Testis (tissue), 3 donors: ENCODE data around the gene HSPH1. TPM values are rescaled to one million over a fixed set of nuclear protein-coding genes. Genes with fewer than 3 reads are reported as not detected.
A peak's percentile ranks its signal among the peaks of the same experiment; 100 is the strongest.

Experiments
- DNase-seq: peaks from one replicate; pipeline ENCODE4 v3.0.0-alpha.2; 2019
- H3K27ac ChIP-seq, 2 donors: fragments of 200-600 bp; sonication (generic); one replicate each; pipeline ENCODE4 v1.5.1; 2019
- H3K27me3 ChIP-seq: fragments of 200-600 bp; sonication (generic); one replicate; pipeline ENCODE4 v1.5.1; 2019
- H3K36me3 ChIP-seq: fragments of 200-600 bp; sonication (generic); one replicate; pipeline ENCODE4 v1.5.1; 2017; ENCODE audit warnings: low read depth; ENCODE audit errors: missing control alignments
- H3K4me1 ChIP-seq: fragments of 200-600 bp; sonication (generic); one replicate; pipeline ENCODE4 v1.5.1; 2019
- H3K4me3 ChIP-seq, 2 donors: fragments of 200-600 bp; sonication (generic); one replicate each; pipeline ENCODE4 v1.5.1; 2017 to 2019
- H3K9me3 ChIP-seq: fragments of 200-600 bp; sonication (generic); one replicate; pipeline ENCODE4 v1.5.1; 2017
- POLR2A ChIP-seq: fragments of 450-650 bp; IDR thresholded peaks from one replicate; pipeline ENCODE4 v1.6.1; 2017; ENCODE audit warnings: antibody characterized with exemption, mild to moderate bottlenecking, moderate library complexity
- WGBS, 2 donors: methylation state at CpG; one replicate each; pipeline ENCODE4 v1.1.5; 2018; 5-methylcytosine and 5-hydroxymethylcytosine counted together
- intact Hi-C: fragments of 100-400 bp; cut with DNase I; formaldehyde crosslinking; loops from one replicate; pipeline ENCODE4 v1.15.1; 2023; ENCODE audit warnings: low total_unique reads
- polyA plus RNA-seq: library from polyadenylated mRNA; stranded (reverse); fragments of 350-450 nt; fragmentation: Illumina TruSeq; extraction: RNeasy Lipid Tissue Mini Kit (QIAGEN cat#74804); gene quantifications from one replicate; pipeline ENCODE4 v1.2.3, GENCODE V29; 2014; ENCODE audit warnings: low read depth, low replicate concordance; ENCODE audit not compliant: insufficient read depth
- total RNA-seq, 2 donors: library from RNA; depleted of rRNA; stranded (reverse); fragments of >200 nt; gene quantifications; one replicate each; pipeline ENCODE4 v1.2.3, GENCODE V29; 2016
- TF ChIP-seq, protein P1 (sequence below), 3 experiments: fragments of 450-650 bp in 2 of 3; fragments of 200-600 bp in 1 of 3; sonication (generic) in 1 of 3; IDR thresholded peaks; one replicate each; pipeline ENCODE4 v1.5.1; 2016 to 2019; ENCODE audit warnings: antibody characterized with exemption in 3 of 3, mild to moderate bottlenecking in 2 of 3, moderate library complexity in 1 of 3

Gene HSPH1
- total and polyA plus RNA-seq, 3 donors from 2014 or later: 103 to 116 (median 105) TPM

DNA sequence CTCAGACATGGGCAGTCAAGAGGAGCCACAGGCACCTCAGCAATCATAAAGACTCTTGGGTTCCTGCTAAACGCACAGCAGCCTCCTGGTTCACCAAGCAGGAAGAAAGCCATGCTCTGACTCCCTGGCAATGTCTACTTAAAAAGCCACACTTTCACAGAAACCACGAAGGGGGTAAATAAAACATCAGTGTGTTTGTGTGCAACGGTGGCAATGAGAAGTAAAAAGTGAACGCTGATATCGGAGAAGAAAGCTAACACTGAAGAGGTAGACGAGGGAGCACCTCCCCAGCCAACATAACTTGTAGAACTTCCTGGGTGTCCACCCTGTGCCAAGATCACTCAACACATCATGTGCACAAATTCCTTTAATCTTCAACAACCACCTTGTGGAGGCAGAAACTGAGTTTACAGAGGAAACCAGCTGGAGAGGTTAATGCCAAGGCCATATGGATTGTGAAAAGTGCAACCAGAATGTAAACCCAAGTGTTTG, 30.2 kb downstream of the HSPH1 start:
- intact Hi-C loops: no loop called here
- no peaks in the 10 kb centered on the region for H3K27me3 ChIP-seq
- no peak overlapping the region for H3K27ac ChIP-seq
- H3K9me3 ChIP-seq: no peaks in the 10 kb centered on the region
- no peak for DNase-seq
- no peak overlapping the region for H3K4me3 ChIP-seq
- WGBS, 2 donors: 80 to 81% methylated on average over 6 of the region's 6 CpGs
- H3K4me1 ChIP-seq: no peaks in the 10 kb centered on the region
- TF ChIP-seq, protein P1, sequence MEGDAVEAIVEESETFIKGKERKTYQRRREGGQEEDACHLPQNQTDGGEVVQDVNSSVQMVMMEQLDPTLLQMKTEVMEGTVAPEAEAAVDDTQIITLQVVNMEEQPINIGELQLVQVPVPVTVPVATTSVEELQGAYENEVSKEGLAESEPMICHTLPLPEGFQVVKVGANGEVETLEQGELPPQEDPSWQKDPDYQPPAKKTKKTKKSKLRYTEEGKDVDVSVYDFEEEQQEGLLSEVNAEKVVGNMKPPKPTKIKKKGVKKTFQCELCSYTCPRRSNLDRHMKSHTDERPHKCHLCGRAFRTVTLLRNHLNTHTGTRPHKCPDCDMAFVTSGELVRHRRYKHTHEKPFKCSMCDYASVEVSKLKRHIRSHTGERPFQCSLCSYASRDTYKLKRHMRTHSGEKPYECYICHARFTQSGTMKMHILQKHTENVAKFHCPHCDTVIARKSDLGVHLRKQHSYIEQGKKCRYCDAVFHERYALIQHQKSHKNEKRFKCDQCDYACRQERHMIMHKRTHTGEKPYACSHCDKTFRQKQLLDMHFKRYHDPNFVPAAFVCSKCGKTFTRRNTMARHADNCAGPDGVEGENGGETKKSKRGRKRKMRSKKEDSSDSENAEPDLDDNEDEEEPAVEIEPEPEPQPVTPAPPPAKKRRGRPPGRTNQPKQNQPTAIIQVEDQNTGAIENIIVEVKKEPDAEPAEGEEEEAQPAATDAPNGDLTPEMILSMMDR (IDR thresholded peaks at IDR 0.05): no peak
- no peak for TF ChIP-seq POLR2A
- H3K36me3 ChIP-seq: no peaks in the 10 kb centered on the region

GRCh38 chr13:31129419-31129818, 32.3 kb downstream of the HSPH1 start:
- H3K27ac ChIP-seq: no peak overlapping the region
- H3K4me3 ChIP-seq: no peak overlapping the region
- peaks cover 2% of the 10 kb centered on the region for H3K4me1 ChIP-seq
- H3K36me3 ChIP-seq: no peaks in the 10 kb centered on the region
- H3K27me3 ChIP-seq: no peaks in the 10 kb centered on the region
- WGBS, 2 donors: 68 to 74% methylated on average over 7 to 8 of the region's 8 CpGs
- intact Hi-C loops: no loop called here
- H3K9me3 ChIP-seq: no peaks in the 10 kb centered on the region
- TF ChIP-seq, protein P1 (IDR thresholded peaks at IDR 0.05): no peak
- TF ChIP-seq POLR2A: no peak
- DNase-seq: no peak

- Histone ChIP-seq H3K9me3 (no peaks in the 10 kb centered on the region), H3K36me3 (no peaks in the 10 kb centered on the region), H3K27ac (peak overlapping the region in 1 of 2 donors; percentile 48), H3K27me3 (no peaks in the 10 kb centered on the region), H3K4me1 (peaks cover 13% of the 10 kb centered on the region), H3K4me3 (no peak overlapping the region)
- intact Hi-C loops: no loop called here
- TF ChIP-seq POLR2A: no peak
- TF ChIP-seq, protein P1 (IDR thresholded peaks at IDR 0.05): no peak
- WGBS, 2 donors: 30 to 50% methylated on average over 7 of the region's 7 CpGs
- DNase-seq: no peak
These were observed 37.5 kb downstream of the HSPH1 start for GRCh38 chr13:31124204-31124603.

DNA sequence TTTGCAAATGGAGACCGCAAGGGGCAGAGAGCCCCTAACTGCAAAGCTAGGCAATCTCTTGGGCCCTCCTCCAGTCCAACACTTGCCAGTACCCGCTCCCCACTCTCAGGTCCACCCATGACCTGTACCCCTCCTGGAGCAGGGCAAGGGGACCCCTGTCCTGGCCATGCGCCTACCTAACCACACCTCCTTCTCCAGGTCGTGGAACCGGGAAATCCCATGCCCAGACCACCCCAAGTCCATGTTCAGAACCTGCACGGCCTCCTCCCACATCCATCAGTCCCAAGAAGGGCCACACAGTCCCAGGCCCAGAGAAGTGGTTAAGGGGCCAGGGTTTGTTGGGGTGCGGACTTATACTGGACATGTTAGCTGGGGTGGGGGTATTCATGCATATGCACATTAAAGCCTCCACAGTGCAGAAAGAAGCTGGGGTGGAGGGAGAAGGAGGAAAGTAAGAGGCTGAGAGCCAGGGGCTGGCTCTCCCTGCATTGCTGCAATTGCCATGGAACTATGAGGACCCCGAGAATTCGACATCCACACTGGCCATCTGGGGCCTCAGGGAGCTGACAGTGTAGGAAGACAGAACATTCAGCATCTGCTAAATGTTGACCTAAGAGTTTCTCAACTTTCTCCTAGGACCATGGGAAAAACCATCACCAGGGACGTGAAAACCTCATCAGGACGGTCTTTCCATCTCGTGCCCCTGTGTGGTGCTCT, 39.0 kb downstream of the HSPH1 start:
- Histone ChIP-seq H3K27me3 (no peaks in the 10 kb centered on the region), H3K4me3 (no peak overlapping the region), H3K27ac (no peak overlapping the region), H3K4me1 (peaks cover 13% of the 10 kb centered on the region), H3K9me3 (no peaks in the 10 kb centered on the region), H3K36me3 (no peaks in the 10 kb centered on the region)
- 70 to 71% methylated on average over 10 to 11 of the region's 12 CpGs for WGBS, 2 donors
- intact Hi-C loops: no loop called here
- TF ChIP-seq, protein P1 (IDR thresholded peaks at IDR 0.05): no peak
- TF ChIP-seq POLR2A: no peak
- no peak for DNase-seq

- intact Hi-C loops: no loop called here
- Histone ChIP-seq H3K27ac (no peak overlapping the region), H3K27me3 (no peaks in the 10 kb centered on the region), H3K36me3 (no peaks in the 10 kb centered on the region), H3K9me3 (no peaks in the 10 kb centered on the region), H3K4me3 (no peak overlapping the region), H3K4me1 (peaks cover 13% of the 10 kb centered on the region)
- no peak for TF ChIP-seq POLR2A
- TF ChIP-seq, protein P1 (IDR thresholded peaks at IDR 0.05): no peak
- 59 to 64% methylated on average over 4 of the region's 4 CpGs for WGBS, 2 donors
- peak; percentile 55 for DNase-seq
These were observed 39.6 kb downstream of the HSPH1 start for GRCh38 chr13:31122143-31122542.
